ENCODE measurements around the gene SMARCD3.

SMARCD3 gene

DNA sequence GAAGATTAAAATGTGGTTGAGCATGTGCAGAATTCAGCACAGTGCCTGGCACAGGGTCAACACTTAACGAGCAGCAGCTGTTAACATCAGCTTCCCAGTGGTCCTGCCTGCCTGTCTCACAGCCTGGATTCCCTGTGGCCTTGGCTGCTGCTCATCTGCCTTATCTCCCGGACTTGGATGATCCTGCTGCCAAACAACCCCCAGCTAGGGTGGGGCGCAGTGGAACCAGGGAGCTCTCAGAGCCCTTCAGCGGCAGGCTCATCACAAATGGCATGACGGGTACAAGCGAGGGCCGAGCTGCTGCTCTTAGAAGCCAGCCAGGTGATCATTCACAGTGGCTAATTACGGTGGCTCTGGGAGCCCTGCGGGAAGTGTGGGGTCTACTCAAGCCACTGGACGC is 13.0 kb upstream of the SMARCD3 start:
- TF ChIP-seq, protein P1, sequence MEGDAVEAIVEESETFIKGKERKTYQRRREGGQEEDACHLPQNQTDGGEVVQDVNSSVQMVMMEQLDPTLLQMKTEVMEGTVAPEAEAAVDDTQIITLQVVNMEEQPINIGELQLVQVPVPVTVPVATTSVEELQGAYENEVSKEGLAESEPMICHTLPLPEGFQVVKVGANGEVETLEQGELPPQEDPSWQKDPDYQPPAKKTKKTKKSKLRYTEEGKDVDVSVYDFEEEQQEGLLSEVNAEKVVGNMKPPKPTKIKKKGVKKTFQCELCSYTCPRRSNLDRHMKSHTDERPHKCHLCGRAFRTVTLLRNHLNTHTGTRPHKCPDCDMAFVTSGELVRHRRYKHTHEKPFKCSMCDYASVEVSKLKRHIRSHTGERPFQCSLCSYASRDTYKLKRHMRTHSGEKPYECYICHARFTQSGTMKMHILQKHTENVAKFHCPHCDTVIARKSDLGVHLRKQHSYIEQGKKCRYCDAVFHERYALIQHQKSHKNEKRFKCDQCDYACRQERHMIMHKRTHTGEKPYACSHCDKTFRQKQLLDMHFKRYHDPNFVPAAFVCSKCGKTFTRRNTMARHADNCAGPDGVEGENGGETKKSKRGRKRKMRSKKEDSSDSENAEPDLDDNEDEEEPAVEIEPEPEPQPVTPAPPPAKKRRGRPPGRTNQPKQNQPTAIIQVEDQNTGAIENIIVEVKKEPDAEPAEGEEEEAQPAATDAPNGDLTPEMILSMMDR (IDR thresholded peaks at IDR 0.05; ENCODE audit: low read depth, low read length, missing control alignments) = no peak

GRCh38 chr7:151260883-151261282 is 12.4 kb upstream of the SMARCD3 start:
- H3K4me3 ChIP-seq (replicated peaks; ENCODE audit: low read depth, low read length) = no peak overlapping the region
- TF ChIP-seq, protein P1 (IDR thresholded peaks at IDR 0.05; ENCODE audit: low read depth, low read length, missing control alignments) = no peak

More for the DNA sequence above, 13.0 kb upstream of the SMARCD3 start:
- no peak for DNase-seq (ENCODE audit: extremely low read depth, low read depth)
- H3K4me3 ChIP-seq (replicated peaks; ENCODE audit: low read depth, low read length) = no peak overlapping the region

DNA sequence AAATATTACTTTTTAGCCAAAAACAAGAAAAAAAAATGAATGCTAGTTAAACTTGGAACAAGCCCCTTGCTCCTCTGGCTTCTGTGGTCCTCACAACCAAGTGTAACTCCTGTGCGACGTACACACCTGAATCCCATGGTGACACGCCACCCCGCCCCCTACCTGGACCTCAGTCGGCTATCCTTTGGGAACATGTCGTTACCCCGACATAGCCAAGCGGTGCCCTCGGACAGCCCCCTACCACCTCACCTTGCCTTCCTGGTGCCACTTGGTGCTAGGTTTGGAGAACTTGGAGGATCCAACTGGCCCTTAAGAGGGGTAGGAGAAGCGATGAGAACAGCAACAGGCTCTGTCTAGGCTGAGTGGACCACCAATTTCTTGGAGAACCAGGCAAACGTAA is 12.0 kb upstream of the SMARCD3 start:
- H3K4me3 ChIP-seq (replicated peaks; ENCODE audit: low read depth, low read length) = no peak overlapping the region
- TF ChIP-seq, protein P1 (IDR thresholded peaks at IDR 0.05; ENCODE audit: low read depth, low read length, missing control alignments) = no peak
- no peak for DNase-seq (ENCODE audit: extremely low read depth, low read depth)

More at GRCh38 chr7:151260883-151261282, 12.4 kb upstream of the SMARCD3 start:
- no peak for DNase-seq (ENCODE audit: extremely low read depth, low read depth)

- no peak for DNase-seq (ENCODE audit: extremely low read depth, low read depth)
- TF ChIP-seq, protein P1 (IDR thresholded peaks at IDR 0.05; ENCODE audit: low read depth, low read length, missing control alignments) = no peak
- no peak overlapping the region for H3K4me3 ChIP-seq (replicated peaks; ENCODE audit: low read depth, low read length)
Measured at GRCh38 chr7:151257990-151258389, 9.5 kb upstream of the SMARCD3 start.

DNA sequence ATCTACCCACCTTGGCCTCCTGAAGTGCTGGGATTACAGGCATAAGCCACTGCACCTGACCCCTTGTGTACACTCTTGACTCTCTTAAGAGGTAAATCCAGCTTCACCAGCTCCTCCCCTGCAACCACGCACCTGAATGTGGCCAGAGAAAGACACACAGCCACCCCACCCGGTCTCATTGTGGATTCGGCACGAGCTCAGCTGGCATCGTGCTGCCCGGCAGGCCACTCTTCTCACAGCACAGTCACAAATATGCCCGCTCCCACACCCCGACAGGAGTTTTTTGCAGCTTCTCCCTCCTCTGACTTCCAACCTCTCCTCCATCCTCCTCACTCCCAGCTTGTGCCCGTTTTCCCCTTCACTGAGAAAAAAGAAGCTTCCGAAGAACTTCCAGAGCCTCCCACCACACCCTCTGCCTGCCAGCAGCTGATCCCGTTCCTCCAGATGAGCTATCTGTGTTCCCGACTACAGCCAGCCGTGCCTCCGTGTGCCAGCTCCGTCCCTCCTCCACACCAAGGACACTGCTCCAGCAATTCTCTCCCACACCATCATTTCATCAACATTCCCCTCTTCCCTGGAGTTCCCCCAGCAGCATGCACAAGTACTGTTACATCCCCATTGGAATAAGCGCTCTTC is 8.0 kb upstream of the SMARCD3 start:
- no peak overlapping the region for H3K4me3 ChIP-seq (replicated peaks; ENCODE audit: low read depth, low read length)
- TF ChIP-seq, protein P1 (IDR thresholded peaks at IDR 0.05; ENCODE audit: low read depth, low read length, missing control alignments) = no peak
- no peak for DNase-seq (ENCODE audit: extremely low read depth, low read depth)

GRCh38 chr7:151255390-151255789 is 6.9 kb upstream of the SMARCD3 start:
- H3K4me3 ChIP-seq (replicated peaks; ENCODE audit: low read depth, low read length) = no peak overlapping the region
- TF ChIP-seq, protein P1 (IDR thresholded peaks at IDR 0.05; ENCODE audit: low read depth, low read length, missing control alignments) = no peak
- DNase-seq (ENCODE audit: extremely low read depth, low read depth) = no peak

DNA sequence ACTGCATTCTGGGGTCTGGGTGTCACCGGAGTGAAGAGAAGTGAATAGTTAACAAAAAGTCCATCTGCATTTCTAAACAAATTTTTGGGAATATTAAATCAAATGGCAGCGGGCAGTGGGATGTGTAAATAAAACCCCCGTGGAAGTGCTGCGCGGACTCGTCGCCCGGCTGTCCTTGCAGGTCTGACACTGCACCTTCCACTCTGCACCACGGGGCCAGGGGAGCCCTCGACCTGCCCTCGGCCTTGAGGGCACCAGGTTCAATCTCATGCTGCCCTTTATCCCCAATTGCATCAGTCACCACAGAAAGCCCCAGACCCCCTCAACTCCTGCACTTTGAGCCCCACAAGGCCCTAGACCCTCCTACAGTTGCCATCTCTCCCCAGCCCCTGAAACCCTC is 6.4 kb upstream of the SMARCD3 start:
- TF ChIP-seq, protein P1 (IDR thresholded peaks at IDR 0.05; ENCODE audit: low read depth, low read length, missing control alignments) = no peak
- no peak for DNase-seq (ENCODE audit: extremely low read depth, low read depth)
- no peak overlapping the region for H3K4me3 ChIP-seq (replicated peaks; ENCODE audit: low read depth, low read length)

All from HFF-Myc (cell line).